Measurements from ENCODE around the gene CHRM3.

The CHRM3 gene

DNA sequence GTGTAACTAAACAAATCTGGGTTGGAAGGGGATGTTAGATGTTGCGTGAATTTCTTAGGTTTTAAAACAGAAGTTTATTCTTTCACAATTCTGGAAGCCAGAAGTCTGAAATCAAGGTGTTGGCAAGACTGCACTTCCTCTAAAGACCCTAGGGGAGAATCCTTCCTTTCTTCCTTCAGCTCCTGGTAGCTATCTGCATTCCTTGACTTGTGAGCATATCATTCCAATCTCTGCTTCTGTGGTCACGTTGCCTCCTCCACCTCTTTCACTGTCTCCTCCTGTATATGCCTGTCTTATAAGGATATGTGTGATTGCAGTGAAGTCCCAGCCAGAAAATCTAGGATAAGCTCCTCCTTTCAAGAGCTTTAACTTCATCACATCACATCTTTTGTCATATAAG is 7.7 kb downstream of the CHRM3 start:
- DNase-seq (ENCODE audit: low read depth in 2 of 2, low spot score in 1 of 2): no peak

DNA sequence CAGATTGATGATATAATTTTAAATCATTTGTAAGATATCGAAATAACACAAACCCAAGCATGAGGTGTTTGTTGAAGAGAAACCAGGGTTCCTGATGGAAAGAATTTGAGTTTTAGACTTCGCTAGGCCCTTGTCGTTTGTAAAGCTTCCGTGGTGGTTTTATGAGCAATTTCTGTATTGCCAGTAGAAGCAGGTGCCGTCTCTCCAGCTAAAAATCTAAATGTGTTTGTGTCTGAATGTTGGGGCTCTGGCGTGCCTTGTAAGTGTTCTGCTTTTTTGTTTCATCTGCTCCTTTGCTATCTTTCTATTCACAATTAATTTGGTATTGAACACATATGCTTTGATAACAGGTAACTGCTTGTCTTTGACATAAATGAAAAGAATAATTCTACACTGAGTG is 27.5 kb downstream of the CHRM3 start:
- DNase-seq (ENCODE audit: low read depth in 2 of 2, low spot score in 1 of 2): no peak

DNA sequence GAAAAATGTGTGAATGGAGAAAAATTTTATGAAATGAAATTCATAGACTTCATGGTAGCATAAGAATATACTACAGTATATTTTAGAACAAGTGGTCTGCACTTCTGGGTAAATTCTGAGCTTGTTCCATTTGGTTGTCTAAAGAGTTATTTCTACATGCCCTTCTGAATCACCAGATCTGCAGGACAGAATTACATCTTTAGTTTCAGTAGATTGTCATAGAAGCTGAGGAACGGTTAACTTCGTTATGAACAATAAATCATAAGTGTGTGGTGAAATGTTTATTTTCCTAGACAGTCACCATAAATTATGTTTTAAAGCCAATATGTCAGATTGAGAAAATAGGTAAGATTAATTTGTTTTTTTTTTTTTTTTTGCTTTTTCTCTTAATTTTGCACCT is 30.9 kb downstream of the CHRM3 start:
- no peak for DNase-seq (ENCODE audit: low read depth in 2 of 2, low spot score in 1 of 2)

DNA sequence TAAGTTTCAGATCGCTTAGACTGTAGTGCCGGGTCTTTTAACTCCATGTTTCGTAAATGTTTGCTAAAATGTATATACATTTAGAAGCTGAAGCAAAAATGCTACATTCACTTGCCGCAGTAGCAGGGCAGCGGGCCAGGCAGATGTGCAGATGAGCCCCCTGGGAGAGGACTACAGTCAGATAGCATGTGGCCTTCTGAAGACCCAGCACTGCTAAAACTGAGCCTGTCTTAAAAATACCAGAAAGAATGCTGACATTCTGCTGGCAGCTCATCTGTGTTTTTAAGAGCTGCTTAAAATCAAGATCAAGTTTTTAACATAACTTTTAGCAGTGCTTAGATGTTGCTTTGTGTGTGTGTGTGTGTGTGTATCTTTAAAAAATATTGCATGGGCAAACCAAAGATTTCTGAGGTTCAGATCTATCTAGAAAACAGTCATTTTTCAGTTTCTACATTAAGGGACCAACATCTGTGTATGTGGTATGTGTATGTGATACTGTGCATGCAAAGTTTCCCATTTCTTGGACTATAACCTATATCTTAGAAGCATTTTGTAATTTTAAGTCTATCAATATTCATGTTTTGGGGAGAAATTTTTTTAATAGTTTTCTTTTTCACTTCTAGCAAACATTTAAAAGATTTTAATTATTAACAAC is 31.7 kb downstream of the CHRM3 start:
- DNase-seq (ENCODE audit: low read depth in 2 of 2, low spot score in 1 of 2): no peak

DNA sequence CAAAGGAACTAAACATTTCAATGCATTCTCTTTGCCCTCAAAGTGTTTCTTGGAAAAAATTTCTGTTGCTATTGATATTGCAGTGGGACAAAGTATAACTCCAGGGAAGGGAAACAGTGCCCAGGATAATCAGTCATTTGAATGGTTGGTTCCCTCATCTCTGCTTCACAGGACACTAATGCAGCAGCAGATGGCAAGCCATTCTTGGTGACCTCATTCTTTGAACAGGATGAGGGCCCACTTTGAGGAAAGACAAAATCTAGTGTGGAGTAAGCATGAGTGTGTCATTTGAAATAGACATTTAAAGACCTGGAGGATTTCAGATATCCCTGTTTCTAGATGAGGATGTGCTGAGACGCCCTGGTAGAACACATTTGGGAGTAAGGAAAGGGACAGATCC is 32.3 kb downstream of the CHRM3 start:
- DNase-seq (ENCODE audit: low read depth in 2 of 2, low spot score in 1 of 2): no peak

DNA sequence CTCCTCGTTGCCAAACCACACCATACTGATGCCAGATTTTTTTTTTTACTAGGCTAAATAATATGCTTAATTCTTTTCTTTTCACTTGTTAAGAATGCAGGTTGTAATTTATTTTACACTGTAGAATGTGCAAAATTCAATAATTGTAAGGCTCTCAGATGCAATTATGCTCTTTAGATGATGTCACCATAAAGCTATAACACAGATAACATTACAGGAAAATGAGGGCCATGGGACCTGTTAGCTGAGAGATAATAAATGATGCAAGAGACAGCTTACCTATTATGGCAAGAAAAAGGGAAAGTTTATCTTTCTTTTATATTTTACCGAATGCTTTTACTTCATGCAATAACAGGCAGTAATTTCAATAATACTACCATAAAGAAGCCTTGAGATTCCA is 35.4 kb downstream of the CHRM3 start:
- no peak for DNase-seq (ENCODE audit: low read depth in 2 of 2, low spot score in 1 of 2)

DNA sequence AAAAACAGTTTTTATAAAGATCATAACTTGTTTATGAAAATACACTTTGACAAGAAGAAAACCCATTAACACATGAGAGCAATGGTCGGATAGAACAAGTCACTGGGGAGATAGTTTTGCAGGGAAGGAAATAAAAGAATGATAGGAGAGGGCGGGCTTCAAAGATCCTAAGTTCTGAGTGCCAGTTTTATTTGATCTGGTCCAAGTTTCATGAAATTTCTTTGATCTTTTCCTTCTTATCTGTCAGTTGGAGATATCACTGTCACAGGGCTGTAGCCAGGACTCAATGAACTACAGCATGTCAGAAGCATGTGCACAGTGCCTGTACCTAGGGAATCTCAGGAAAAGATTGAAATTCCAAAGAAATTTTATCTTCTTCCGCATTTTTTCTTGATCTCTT is 36.5 kb downstream of the CHRM3 start:
- DNase-seq (ENCODE audit: low read depth in 2 of 2, low spot score in 1 of 2): no peak

DNA sequence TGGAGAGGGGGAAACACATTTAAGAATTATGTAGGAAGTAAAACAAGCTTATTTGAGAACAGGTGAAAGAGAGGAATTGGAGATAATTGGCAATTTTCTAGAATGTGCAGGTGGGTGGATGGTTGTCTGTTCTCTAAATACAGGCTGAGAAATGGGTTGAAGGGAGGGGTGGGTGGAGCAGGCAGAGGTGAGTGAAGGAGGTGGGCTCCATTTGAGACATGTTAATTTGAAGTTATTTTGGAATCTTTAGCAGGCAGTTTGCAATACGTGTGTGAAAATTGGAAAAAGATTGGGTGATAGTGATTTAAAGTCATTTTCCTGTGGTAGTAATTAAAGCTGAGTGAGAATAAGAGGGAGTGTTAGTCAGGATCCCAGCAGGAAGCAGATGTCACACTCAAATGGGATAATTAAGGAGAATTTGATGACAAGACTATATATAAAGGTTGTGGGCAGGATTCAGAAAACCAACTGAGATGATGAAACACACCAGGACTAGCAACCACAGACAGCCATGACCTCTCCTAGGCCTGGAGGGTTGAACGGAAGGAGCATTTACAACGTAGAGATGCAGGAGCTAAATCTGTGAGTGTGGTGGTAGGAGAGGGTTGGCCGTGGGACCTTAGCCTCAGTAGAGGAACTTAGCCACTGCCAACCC is 40.6 kb downstream of the CHRM3 start:
- DNase-seq (ENCODE audit: low read depth in 2 of 2, low spot score in 1 of 2): no peak

DNA sequence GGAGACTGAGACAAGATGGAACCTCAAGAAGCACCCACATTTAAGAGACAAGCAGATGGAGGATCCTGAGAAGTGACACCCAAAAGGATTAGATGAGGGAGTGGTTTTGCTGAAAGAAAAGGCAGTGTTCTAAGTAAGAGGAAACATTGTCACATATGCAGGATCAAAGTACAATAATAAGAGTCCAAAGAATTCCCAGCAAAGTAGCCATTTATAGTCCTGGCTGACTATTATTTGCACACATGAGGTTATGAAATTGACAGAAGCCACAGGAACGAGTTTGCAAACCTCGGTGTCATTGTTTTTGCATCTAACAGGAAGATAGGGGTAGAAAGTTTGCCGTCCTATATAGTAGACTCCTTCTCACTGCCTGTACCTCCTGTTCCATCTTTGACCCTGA is 41.3 kb downstream of the CHRM3 start:
- DNase-seq (ENCODE audit: low read depth in 2 of 2, low spot score in 1 of 2): no peak

DNA sequence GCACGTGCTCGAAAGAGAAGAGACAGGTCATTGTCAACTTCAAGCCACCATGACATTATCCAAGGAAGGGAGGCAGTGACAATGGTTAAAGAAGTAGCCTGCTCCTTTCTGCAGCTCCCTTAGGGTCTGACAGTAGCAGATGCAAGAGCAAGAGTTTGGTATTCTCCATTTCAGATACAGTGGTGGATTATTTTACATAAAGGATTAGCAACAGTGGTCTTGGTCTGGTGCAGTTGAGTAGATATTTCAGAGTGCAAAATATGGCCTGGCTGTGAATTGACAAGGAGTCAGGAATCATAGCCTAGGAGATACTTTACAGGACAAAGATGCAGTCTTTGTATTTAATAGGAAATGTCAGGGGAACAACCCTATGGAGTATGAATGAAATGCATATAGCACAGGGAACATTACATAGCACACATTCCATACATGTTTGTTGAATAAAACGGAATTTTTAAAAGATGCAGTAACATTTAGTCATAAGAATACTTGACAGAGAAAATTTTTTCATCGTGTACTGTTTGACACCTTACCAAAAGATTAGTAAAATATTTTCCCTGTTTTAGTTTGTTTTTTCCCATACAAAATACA is 41.8 kb downstream of the CHRM3 start:
- no peak for DNase-seq (ENCODE audit: low read depth in 2 of 2, low spot score in 1 of 2)

DNA sequence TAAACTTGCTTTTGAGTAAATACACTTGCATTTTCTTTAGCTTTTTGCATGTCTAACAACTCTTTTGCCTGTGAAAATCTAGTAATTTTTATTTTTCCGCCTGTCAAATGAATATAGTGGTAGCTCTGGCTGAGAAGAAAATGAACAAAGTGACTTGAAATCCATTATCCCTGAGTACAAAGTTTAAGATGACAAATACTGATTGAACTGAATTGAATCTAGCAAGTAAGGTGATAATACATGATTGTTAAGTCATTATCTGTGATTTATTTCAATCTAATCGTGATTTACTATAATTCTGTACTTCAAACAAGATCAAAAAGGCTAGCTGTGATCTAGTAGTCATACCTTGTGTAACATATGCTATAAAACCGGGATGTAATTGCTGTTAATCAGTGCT is 42.8 kb downstream of the CHRM3 start:
- no peak for DNase-seq (ENCODE audit: low read depth in 2 of 2, low spot score in 1 of 2)

DNA sequence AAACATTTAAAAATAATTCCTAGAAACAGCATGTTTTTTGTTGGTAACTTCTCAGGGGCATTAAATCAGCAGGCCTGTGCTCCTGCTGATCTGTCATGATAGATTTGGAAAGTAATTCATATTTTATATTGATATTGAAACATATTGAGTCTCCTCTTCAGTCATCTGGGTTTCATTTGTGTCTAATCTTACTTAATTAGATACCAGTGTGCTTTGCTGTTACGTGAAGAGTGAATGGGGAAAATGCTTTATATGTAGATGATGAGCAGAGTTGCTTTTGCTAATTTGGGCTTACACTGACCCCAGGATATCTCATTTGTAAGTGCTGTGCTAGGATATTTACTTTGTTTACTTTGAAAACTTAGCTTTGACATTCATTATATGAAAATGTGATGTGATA is 45.9 kb downstream of the CHRM3 start:
- DNase-seq (ENCODE audit: low read depth in 2 of 2, low spot score in 1 of 2): no peak

DNA sequence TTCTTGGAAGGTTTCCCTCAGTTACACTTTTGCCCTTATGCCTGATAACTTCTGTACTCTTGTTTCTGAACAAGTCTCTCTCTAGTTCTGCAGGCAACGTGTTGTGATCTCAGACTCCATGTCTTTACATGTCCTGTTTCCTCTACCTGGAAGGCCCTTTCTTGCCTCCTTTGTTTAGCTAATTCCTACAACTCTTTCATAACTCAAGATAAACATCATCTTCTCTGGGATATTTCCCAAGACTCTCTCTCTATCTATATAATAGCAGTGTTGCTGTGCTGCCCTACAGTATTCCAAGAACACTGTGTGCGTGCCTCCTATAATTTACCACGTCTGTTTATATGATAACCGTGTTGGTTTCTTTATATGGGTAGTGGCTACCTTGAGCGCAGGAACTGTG is 47.8 kb downstream of the CHRM3 start:
- no peak for DNase-seq (ENCODE audit: low read depth in 2 of 2, low spot score in 1 of 2)

All from stimulated activated CD8-positive, alpha-beta memory T cell treated with anti-CD3 and anti-CD28 coated beads, Interleukin-4, amount 100 ng/mL, for 1 hour (primary cell).